Activated CD4-positive, alpha-beta T cell treated with anti-CD3 and anti-CD28 coated beads, Interleukin-2, amount 50 U/mL, for 4 hours (primary cell): ENCODE data around the gene CEND1.

Experiments
- DNase-seq, 2 experiments: peaks; one replicate each; pipeline ENCODE4 v3.0.0-alpha.2; 2020

CEND1 gene

GRCh38 chr11:789943-790342, at the start of gene CEND1:
Gene CEND1 (minus strand): TSS chr11:790090. CDS start chr11:788576, 1,514 bp downstream.
- peak in 1 of 2 experiments; percentile 34 for DNase-seq

- DNase-seq = no peak
These were observed 49.4 kb upstream of the CEND1 start for GRCh38 chr11:839280-839623.

GRCh38 chr11:838441-839279, 48.8 kb upstream of the CEND1 start:
- no peak for DNase-seq

GRCh38 chr11:837990-838307, 48.1 kb upstream of the CEND1 start:
- no peak for DNase-seq

GRCh38 chr11:837189-837989, 47.5 kb upstream of the CEND1 start:
- no peak for DNase-seq

- DNase-seq = no peak
These were observed 46.8 kb upstream of the CEND1 start for GRCh38 chr11:836700-837099.

- no peak for DNase-seq
These were observed 46.4 kb upstream of the CEND1 start for GRCh38 chr11:836274-836673.

- no peak for DNase-seq
These were observed 44.8 kb upstream of the CEND1 start for GRCh38 chr11:834371-835316.

GRCh38 chr11:833849-834311, 44.0 kb upstream of the CEND1 start:
- no peak for DNase-seq

- no peak for DNase-seq
These were observed 43.4 kb upstream of the CEND1 start for GRCh38 chr11:833114-833791.

- no peak for DNase-seq
These were observed 42.7 kb upstream of the CEND1 start, which contains the start of gene CD151 for GRCh38 chr11:832529-833113. Gene CD151 (plus strand): TSS chr11:832952. CDS start chr11:836070, 3,118 bp downstream.

- DNase-seq = no peak
These were observed 42.2 kb upstream of the CEND1 start for GRCh38 chr11:831961-832528.

GRCh38 chr11:831118-831864, 41.4 kb upstream of the CEND1 start:
- no peak for DNase-seq

- no peak for DNase-seq
These were observed 40.6 kb upstream of the CEND1 start for GRCh38 chr11:830295-831117.

GRCh38 chr11:829847-830294, 40.0 kb upstream of the CEND1 start:
- no peak for DNase-seq

GRCh38 chr11:829176-829846, 39.4 kb upstream of the CEND1 start:
- no peak for DNase-seq

GRCh38 chr11:828506-829175, 38.8 kb upstream of the CEND1 start:
- DNase-seq = no peak

GRCh38 chr11:827897-828192, 38.0 kb upstream of the CEND1 start, which contains the start of gene CRACR2B:
Gene CRACR2B (plus strand): TSS chr11:827919. CDS start chr11:828608, 689 bp downstream.
- no peak for DNase-seq
